22Rv1 (cell line): Measurements from ENCODE around the gene ZNF892.

Source experiments
- ZFX ChIP-seq: fragments of 450-650 bp; IDR thresholded peaks from 2 replicates; pipeline ENCODE4 v1.6.1; 2017; ENCODE audit warnings: antibody characterized with exemption, borderline replicate concordance
- TF ChIP-seq, protein P1 (sequence below): fragments of 450-650 bp; IDR thresholded peaks from 2 replicates; pipeline ENCODE4 v1.5.1; 2017; ENCODE audit warnings: mild to moderate bottlenecking

DNA sequence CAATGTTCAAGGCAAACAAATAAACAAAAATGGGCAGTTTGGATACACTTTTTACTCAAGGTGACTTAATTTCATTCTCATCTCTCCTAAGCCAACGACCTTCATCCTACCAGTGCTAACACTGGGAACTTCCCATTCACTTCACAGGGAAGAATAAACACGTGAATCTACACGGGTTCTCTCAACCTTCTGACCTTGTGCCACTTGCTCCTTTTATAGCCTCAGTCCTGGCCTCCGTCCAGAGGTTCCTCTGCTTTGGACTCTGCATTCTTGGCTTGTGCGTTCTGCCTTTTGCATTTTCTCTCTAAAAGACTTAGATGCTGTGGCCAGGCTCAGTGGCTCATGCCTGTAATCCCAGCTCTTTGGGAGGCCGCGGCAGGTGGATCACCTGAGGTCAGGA is 27.9 kb upstream of the ZNF892 start:
- no peak for TF ChIP-seq ZFX
- TF ChIP-seq, protein P1, sequence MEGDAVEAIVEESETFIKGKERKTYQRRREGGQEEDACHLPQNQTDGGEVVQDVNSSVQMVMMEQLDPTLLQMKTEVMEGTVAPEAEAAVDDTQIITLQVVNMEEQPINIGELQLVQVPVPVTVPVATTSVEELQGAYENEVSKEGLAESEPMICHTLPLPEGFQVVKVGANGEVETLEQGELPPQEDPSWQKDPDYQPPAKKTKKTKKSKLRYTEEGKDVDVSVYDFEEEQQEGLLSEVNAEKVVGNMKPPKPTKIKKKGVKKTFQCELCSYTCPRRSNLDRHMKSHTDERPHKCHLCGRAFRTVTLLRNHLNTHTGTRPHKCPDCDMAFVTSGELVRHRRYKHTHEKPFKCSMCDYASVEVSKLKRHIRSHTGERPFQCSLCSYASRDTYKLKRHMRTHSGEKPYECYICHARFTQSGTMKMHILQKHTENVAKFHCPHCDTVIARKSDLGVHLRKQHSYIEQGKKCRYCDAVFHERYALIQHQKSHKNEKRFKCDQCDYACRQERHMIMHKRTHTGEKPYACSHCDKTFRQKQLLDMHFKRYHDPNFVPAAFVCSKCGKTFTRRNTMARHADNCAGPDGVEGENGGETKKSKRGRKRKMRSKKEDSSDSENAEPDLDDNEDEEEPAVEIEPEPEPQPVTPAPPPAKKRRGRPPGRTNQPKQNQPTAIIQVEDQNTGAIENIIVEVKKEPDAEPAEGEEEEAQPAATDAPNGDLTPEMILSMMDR = no peak
